ENCODE data around the gene SNAPC5.

Gene SNAPC5

GRCh38 chr15:66459818-66460615 lies 37.5 kb downstream of the SNAPC5 start:
- Histone ChIP-seq H3K36me3 (ENCODE audit: insufficient read depth, low read length) (peaks cover 6% of the 10 kb centered on the region; the same call in 1 of the 2 replicates), H3K9me3 (ENCODE audit: control insufficient read depth, insufficient read depth, low read length) (no peaks in the 10 kb centered on the region), H3K9ac (ENCODE audit: low read depth, low read length) (no peak overlapping the region), H3K4me1 (ENCODE audit: insufficient read depth, low read length) (peaks cover 6% of the 10 kb centered on the region; the same call in 1 of the 2 replicates)

- Histone ChIP-seq H3K9me3 (ENCODE audit: control insufficient read depth, insufficient read depth, low read length) (no peaks in the 10 kb centered on the region), H3K36me3 (ENCODE audit: insufficient read depth, low read length) (peaks cover 3% of the 10 kb centered on the region; the same call in 1 of the 2 replicates), H3K9ac (ENCODE audit: low read depth, low read length) (no peak overlapping the region), H3K4me1 (ENCODE audit: insufficient read depth, low read length) (no peaks in the 10 kb centered on the region; the same call in 1 of the 2 replicates)
Measured at GRCh38 chr15:66456211-66456610, 41.4 kb downstream of the SNAPC5 start.

GRCh38 chr15:66454143-66454542 lies 43.4 kb downstream of the SNAPC5 start:
- Histone ChIP-seq H3K9ac (ENCODE audit: low read depth, low read length) (no peak overlapping the region), H3K4me1 (ENCODE audit: insufficient read depth, low read length) (no peaks in the 10 kb centered on the region; the same call in 1 of the 2 replicates), H3K36me3 (ENCODE audit: insufficient read depth, low read length) (peaks cover 3% of the 10 kb centered on the region; the same call in 1 of the 2 replicates), H3K9me3 (ENCODE audit: control insufficient read depth, insufficient read depth, low read length) (no peaks in the 10 kb centered on the region)

GRCh38 chr15:66452971-66453580 lies 44.5 kb downstream of the SNAPC5 start:
- Histone ChIP-seq H3K36me3 (ENCODE audit: insufficient read depth, low read length) (peaks cover 3% of the 10 kb centered on the region; the same call in 1 of the 2 replicates), H3K4me1 (ENCODE audit: insufficient read depth, low read length) (no peaks in the 10 kb centered on the region; the same call in 1 of the 2 replicates), H3K9ac (ENCODE audit: low read depth, low read length) (no peak overlapping the region), H3K9me3 (ENCODE audit: control insufficient read depth, insufficient read depth, low read length) (no peaks in the 10 kb centered on the region)

- Histone ChIP-seq H3K9me3 (ENCODE audit: control insufficient read depth, insufficient read depth, low read length) (no peaks in the 10 kb centered on the region), H3K4me1 (ENCODE audit: insufficient read depth, low read length) (no peaks in the 10 kb centered on the region), H3K36me3 (ENCODE audit: insufficient read depth, low read length) (peaks cover 3% of the 10 kb centered on the region; the same call in 1 of the 2 replicates), H3K9ac (ENCODE audit: low read depth, low read length) (no peak overlapping the region)
Measured at GRCh38 chr15:66452420-66452819, 45.1 kb downstream of the SNAPC5 start.
